Activated naive CD4-positive, alpha-beta T cell treated with anti-CD3 and anti-CD28 coated beads, Interleukin-2, amount 10 ng/mL, durations not matched to agents 7 days and 5 days (primary cell): ENCODE results near the gene MGAT5.

Source experiments
- CTCF ChIA-PET: fragments of 350-600 bp; sonication (Branson Sonifier 250); formaldehyde crosslinking; loops from one replicate; lab custom pipeline; 2021; ENCODE audit warnings: antibody characterized with exemption; lab: Charles Lee
- DNase-seq: peaks from one replicate; pipeline ENCODE4 v3.0.0-alpha.2; 2020
- H3K27ac Mint-ChIP-seq: one replicate; pipeline ENCODE4 v1.8.0; 2021; ENCODE audit warnings: mild to moderate bottlenecking, moderate library complexity, mixed read lengths
- H3K27me3 Mint-ChIP-seq: one replicate; pipeline ENCODE4 v1.8.0; 2021; ENCODE audit warnings: mild to moderate bottlenecking, mixed read lengths
- H3K36me3 Mint-ChIP-seq: one replicate; pipeline ENCODE4 v1.8.0; 2021; ENCODE audit warnings: mixed read lengths
- H3K4me1 Mint-ChIP-seq: one replicate; pipeline ENCODE4 v1.8.0; 2021; ENCODE audit warnings: mixed read lengths
- H3K4me3 Mint-ChIP-seq: one replicate; pipeline ENCODE4 v1.8.0; 2021; ENCODE audit warnings: mild to moderate bottlenecking, moderate library complexity, mixed read lengths
- H3K9me3 Mint-ChIP-seq: one replicate; pipeline ENCODE4 v1.8.0; 2021; ENCODE audit warnings: mixed read lengths

Gene MGAT5

GRCh38 chr2:134446383-134447017, 192.6 kb downstream of the MGAT5 start:
- CTCF ChIA-PET = interaction anchor here (0.8 to 1.3 kb wide), 3 partner anchors 35 to 329 kb away, joined by 3 read pairs; no protein-coding TSS in a partner anchor
- peaks cover 2% of the 10 kb centered on the region for H3K36me3 Mint-ChIP-seq
- H3K4me3 Mint-ChIP-seq = no peak overlapping the region
- H3K9me3 Mint-ChIP-seq = no peaks in the 10 kb centered on the region
- H3K27ac Mint-ChIP-seq = peak overlapping the region; percentile 45
- H3K27me3 Mint-ChIP-seq = no peaks in the 10 kb centered on the region
- no peaks in the 10 kb centered on the region for H3K4me1 Mint-ChIP-seq
- no peak for DNase-seq

GRCh38 chr2:134447669-134448068, 193.8 kb downstream of the MGAT5 start:
- H3K4me3 Mint-ChIP-seq = no peak overlapping the region
- no peaks in the 10 kb centered on the region for H3K36me3 Mint-ChIP-seq
- H3K9me3 Mint-ChIP-seq = no peaks in the 10 kb centered on the region
- CTCF ChIA-PET = interaction anchor here (0.6 to 1.3 kb wide), 3 partner anchors 13 to 421 kb away, joined by 3 to 4 read pairs (median 3); no protein-coding TSS in a partner anchor
- no peaks in the 10 kb centered on the region for H3K27me3 Mint-ChIP-seq
- H3K4me1 Mint-ChIP-seq = no peaks in the 10 kb centered on the region
- DNase-seq = no peak
- no peak overlapping the region for H3K27ac Mint-ChIP-seq

- CTCF ChIA-PET = interaction anchor here (1.3 kb wide), 1 partner anchor 564 kb away, joined by 3 read pairs; no protein-coding TSS in a partner anchor
- Mint-ChIP-seq H3K36me3 (no peaks in the 10 kb centered on the region), H3K27ac (no peak overlapping the region), H3K4me1 (no peaks in the 10 kb centered on the region), H3K4me3 (no peak overlapping the region), H3K27me3 (no peaks in the 10 kb centered on the region), H3K9me3 (no peaks in the 10 kb centered on the region)
- DNase-seq = no peak
Observed at GRCh38 chr2:134448650-134449049, 194.8 kb downstream of the MGAT5 start.

DNA sequence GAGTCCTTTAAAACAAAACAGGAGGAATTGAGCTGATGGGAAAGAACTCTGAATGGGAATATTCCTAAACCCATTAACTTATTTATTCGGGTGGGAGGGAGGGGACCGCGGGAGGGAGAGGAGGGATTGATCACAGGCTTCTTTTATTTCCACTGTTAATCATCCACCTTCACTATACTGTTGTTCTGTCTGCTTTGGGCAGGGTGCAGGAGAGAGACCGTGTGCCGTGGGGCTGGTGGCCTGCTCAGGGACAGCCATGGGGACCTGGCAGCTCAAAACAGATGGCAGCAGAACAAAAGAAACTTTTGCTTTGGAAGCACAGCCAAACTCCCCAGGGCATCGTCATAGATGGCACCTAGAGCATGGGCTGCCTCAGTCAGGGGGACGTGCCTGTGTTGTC, 195.3 kb downstream of the MGAT5 start:
- no peaks in the 10 kb centered on the region for H3K36me3 Mint-ChIP-seq
- H3K27me3 Mint-ChIP-seq = no peaks in the 10 kb centered on the region
- no peak overlapping the region for H3K4me3 Mint-ChIP-seq
- no peaks in the 10 kb centered on the region for H3K4me1 Mint-ChIP-seq
- H3K9me3 Mint-ChIP-seq = no peaks in the 10 kb centered on the region
- H3K27ac Mint-ChIP-seq = no peak overlapping the region
- no peak for DNase-seq
- CTCF ChIA-PET = interaction anchor here (1.3 to 4.1 kb wide), 2 partner anchors 331 to 565 kb away, joined by 3 to 44 read pairs; no protein-coding TSS in a partner anchor

DNA sequence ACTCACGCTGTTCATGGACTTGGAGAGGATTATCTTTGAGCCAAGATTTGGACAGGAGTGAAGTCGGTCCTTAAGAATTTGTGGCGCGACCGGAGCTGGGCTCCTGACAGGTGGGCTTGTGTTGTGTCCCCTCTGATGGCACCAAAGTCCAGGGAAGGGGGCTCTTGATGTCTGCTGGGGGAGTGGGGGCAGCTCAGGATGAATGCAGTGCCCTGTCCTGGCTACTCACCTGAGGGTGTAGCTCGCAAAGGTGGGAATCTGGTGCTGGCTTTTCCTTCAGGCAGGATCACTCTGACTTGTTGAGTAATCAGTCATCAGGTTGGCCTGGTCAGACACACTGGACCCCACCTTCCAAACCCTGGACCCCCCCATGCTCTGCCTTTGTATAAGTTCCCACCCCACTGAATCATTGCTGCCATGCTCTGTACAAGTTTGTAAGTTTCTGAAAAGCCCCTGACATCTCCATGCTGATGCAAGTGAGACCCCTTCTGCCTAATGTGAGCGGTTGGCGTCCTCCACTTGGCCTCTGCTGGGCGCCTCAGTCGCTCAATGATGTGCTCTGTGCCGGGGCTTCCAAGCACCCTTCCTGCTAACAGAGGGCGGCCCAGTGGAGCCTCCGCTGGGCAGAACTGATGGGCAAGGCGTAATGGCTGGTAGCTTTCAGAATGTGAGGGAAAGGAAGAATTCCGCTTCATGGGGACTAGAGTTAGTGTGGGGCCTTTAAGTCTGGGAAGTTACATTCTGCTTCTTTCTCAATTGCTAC, 196.1 kb downstream of the MGAT5 start:
- Mint-ChIP-seq H3K4me1 (no peaks in the 10 kb centered on the region), H3K27ac (no peak overlapping the region), H3K27me3 (no peaks in the 10 kb centered on the region), H3K9me3 (no peaks in the 10 kb centered on the region), H3K36me3 (no peaks in the 10 kb centered on the region), H3K4me3 (no peak overlapping the region)
- CTCF ChIA-PET = interaction anchor here (1.2 to 4.1 kb wide), 9 partner anchors 9 to 605 kb away, joined by 3 to 44 read pairs (median 6); no protein-coding TSS in a partner anchor
- DNase-seq = no peak

- H3K9me3 Mint-ChIP-seq = no peaks in the 10 kb centered on the region
- CTCF ChIA-PET = interaction anchor here (0.6 to 4.1 kb wide), 25 partner anchors 9 to 607 kb away, joined by 3 to 44 read pairs (median 5); no protein-coding TSS in a partner anchor
- no peak overlapping the region for H3K4me3 Mint-ChIP-seq
- H3K36me3 Mint-ChIP-seq = no peaks in the 10 kb centered on the region
- H3K4me1 Mint-ChIP-seq = no peaks in the 10 kb centered on the region
- no peak for DNase-seq
- no peaks in the 10 kb centered on the region for H3K27me3 Mint-ChIP-seq
- H3K27ac Mint-ChIP-seq = no peak overlapping the region
Observed at GRCh38 chr2:134451347-134451630, 197.4 kb downstream of the MGAT5 start.

DNA sequence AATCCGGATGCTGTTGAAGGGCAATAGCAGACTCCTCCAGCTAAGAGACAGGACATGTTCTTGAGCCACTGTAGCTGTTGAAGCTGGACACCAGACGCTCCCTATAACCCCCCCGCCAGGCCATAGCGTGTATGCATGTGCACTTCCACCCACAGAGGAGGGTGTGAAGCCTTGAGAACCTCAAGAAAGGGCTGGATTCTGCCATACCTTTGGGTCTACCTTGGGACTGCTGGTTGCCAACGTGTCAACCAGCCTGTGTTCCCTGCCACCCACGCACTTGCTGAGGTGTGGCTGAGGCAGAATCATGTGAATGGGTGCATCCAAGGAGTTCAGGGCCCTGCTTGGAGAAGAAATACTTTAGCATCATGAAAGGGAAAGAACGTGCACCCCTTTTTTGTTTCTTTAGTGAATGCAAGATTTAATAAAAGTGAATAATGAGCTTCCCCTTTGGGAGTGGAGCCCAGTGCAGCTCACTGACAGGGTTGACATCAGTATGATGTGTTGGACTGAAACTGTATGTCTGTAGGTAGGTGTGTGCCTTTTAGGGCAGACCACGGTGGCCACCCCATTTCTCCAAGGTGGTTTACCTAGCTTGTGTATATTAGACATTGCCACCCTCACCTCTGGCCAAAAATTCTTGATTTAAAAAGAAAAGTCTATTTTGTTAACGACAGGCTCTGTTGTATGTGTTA, 198.3 kb downstream of the MGAT5 start:
- no peak for DNase-seq
- CTCF ChIA-PET = interaction anchor here (0.9 to 4.1 kb wide), 17 partner anchors 8 to 568 kb away, joined by 3 to 44 read pairs (median 5); no protein-coding TSS in a partner anchor
- Mint-ChIP-seq H3K4me1 (no peaks in the 10 kb centered on the region), H3K4me3 (no peak overlapping the region), H3K9me3 (no peaks in the 10 kb centered on the region), H3K27ac (no peak overlapping the region), H3K36me3 (no peaks in the 10 kb centered on the region), H3K27me3 (no peaks in the 10 kb centered on the region)

DNA sequence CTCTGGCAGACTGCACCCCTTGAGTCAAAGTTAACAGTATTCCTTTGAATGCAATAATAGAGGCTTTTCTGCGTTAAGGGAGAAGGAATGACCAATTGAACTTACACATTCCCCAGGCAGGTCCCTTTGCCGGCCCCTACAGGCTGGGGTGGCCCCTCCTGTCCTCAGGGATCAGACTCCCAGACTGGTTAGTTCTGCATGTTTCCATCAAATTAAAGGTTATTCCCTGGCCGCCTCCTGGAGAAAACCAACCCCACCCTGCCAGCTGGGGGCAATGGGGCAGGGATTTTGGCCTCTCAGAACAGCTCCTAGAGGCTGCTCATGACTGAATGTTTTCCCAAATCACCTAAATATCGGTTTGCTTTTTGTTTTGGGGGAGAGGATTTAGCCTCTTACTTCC, 199.6 kb downstream of the MGAT5 start:
- Mint-ChIP-seq H3K27ac (no peak overlapping the region), H3K27me3 (no peaks in the 10 kb centered on the region), H3K4me3 (no peak overlapping the region), H3K36me3 (no peaks in the 10 kb centered on the region), H3K9me3 (no peaks in the 10 kb centered on the region), H3K4me1 (no peaks in the 10 kb centered on the region)
- DNase-seq = no peak
- CTCF ChIA-PET = interaction anchor here (4.1 kb wide), 1 partner anchor 335 kb away, joined by 44 read pairs; no protein-coding TSS in a partner anchor

DNA sequence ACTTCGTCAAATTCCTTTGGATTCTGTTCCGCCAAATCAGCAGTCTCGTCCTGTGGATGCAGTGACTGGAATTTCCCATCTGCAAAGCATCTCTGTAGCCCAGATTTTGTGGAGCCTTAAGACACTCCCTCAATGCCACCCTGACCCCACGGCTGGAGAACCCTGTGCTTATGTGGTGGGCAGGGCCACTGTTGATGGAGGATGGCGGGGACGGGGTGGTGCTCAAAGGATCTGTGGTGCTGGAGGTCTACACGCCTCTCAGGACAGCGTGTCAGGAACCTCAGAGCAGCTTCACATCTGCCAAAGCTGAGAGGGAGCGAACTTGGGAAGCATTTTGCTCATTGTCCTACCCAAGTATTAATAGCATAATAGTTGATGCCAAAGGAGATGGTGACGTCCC, 200.1 kb downstream of the MGAT5 start:
- no peak overlapping the region for H3K4me3 Mint-ChIP-seq
- no peaks in the 10 kb centered on the region for H3K36me3 Mint-ChIP-seq
- no peaks in the 10 kb centered on the region for H3K27me3 Mint-ChIP-seq
- H3K27ac Mint-ChIP-seq = no peak overlapping the region
- CTCF ChIA-PET = interaction anchor here (0.6 kb wide), 1 partner anchor 115 kb away, joined by 3 read pairs; no protein-coding TSS in a partner anchor
- DNase-seq = no peak
- H3K4me1 Mint-ChIP-seq = no peaks in the 10 kb centered on the region
- no peaks in the 10 kb centered on the region for H3K9me3 Mint-ChIP-seq

DNA sequence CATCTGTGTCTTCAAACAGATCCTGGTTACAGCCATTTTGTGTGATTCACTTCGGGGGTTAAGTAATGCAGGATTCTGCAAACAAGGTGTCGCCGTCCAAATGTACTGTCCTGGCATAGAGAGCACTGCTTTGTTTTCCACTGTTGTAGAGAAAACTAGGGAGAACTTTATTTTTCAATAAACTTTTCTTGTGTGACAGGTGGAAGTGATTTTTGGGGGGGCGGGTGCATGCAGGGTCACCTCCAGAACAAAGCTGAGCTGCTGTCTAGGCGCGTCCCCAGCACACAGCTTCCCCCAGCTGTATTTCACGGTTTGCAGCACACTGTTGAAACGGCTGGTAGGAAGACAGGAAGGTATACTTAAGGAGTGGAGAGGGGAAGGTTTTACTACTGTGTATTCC, 200.6 kb downstream of the MGAT5 start:
- Mint-ChIP-seq H3K9me3 (no peaks in the 10 kb centered on the region), H3K4me3 (no peak overlapping the region), H3K36me3 (no peaks in the 10 kb centered on the region), H3K27me3 (no peaks in the 10 kb centered on the region), H3K27ac (no peak overlapping the region), H3K4me1 (no peaks in the 10 kb centered on the region)
- CTCF ChIA-PET = interaction anchor here (0.6 kb wide), 1 partner anchor 116 kb away, joined by 3 read pairs; no protein-coding TSS in a partner anchor
- DNase-seq = no peak

- CTCF ChIA-PET = no interaction called here
- Mint-ChIP-seq H3K27ac (no peak overlapping the region), H3K9me3 (no peaks in the 10 kb centered on the region), H3K4me1 (no peaks in the 10 kb centered on the region), H3K4me3 (no peak overlapping the region), H3K36me3 (no peaks in the 10 kb centered on the region), H3K27me3 (no peaks in the 10 kb centered on the region)
- DNase-seq = no peak
Observed at GRCh38 chr2:134454931-134455330, 201.1 kb downstream of the MGAT5 start.

- Mint-ChIP-seq H3K4me3 (no peak overlapping the region), H3K4me1 (no peaks in the 10 kb centered on the region), H3K27me3 (no peaks in the 10 kb centered on the region), H3K27ac (no peak overlapping the region), H3K9me3 (no peaks in the 10 kb centered on the region), H3K36me3 (no peaks in the 10 kb centered on the region)
- DNase-seq = no peak
- CTCF ChIA-PET = no interaction called here
Observed at GRCh38 chr2:134455426-134455825, 201.6 kb downstream of the MGAT5 start.

GRCh38 chr2:134457353-134457752, 203.5 kb downstream of the MGAT5 start:
- H3K27me3 Mint-ChIP-seq = no peaks in the 10 kb centered on the region
- DNase-seq = no peak
- no peaks in the 10 kb centered on the region for H3K9me3 Mint-ChIP-seq
- CTCF ChIA-PET = no interaction called here
- no peaks in the 10 kb centered on the region for H3K4me1 Mint-ChIP-seq
- H3K36me3 Mint-ChIP-seq = no peaks in the 10 kb centered on the region
- no peak overlapping the region for H3K27ac Mint-ChIP-seq
- no peak overlapping the region for H3K4me3 Mint-ChIP-seq

DNA sequence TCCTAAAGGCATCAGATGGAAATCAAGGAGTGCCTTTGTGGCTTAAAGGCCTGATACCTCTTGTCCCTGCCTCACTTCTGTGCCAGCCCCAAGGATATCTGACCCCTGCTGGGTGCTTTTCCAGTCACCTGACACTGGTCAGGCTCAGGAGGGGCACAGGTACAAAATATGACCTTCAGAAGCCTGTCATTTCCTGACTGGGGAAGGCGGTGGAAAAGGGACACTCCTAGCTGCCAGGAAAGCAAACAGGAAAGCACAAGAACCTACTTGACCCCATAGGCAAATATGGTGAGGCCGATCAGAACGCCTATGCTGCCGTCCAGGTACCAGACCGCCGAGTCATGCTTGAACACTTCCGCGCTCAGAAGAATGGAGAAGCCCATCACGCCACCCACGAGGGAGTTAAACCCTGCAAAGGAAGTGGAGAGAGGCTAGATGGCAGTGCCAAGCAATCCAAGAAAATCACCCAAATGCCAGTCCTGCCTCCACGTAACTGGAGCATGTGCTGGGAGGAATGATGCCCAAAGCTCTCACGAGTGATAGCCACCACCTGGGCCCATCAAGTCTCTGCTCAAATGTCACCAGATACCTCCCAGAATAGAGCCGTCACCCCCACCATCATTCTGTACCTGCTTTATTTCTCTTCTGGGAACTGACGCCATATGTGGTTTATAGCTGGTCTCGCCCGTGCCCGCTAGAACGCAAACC, 204.0 kb downstream of the MGAT5 start:
- H3K9me3 Mint-ChIP-seq = no peaks in the 10 kb centered on the region
- H3K36me3 Mint-ChIP-seq = no peaks in the 10 kb centered on the region
- H3K4me1 Mint-ChIP-seq = no peaks in the 10 kb centered on the region
- no peaks in the 10 kb centered on the region for H3K27me3 Mint-ChIP-seq
- DNase-seq = no peak
- no peak overlapping the region for H3K4me3 Mint-ChIP-seq
- CTCF ChIA-PET = no interaction called here
- H3K27ac Mint-ChIP-seq = no peak overlapping the region
